Sigmoid colon (tissue), 3 donors: Measurements from ENCODE around the gene SCN10A.

Experiments
- CTCF ChIP-seq, 4 experiments: fragments of 450-650 bp in 3 of 4; fragments of 200-600 bp in 1 of 4; IDR thresholded peaks; one replicate each; pipeline ENCODE4 v1.5.1; 2016 to 2019; ENCODE audit warnings: antibody characterized with exemption in 4 of 4, mild to moderate bottlenecking in 3 of 4, moderate library complexity in 2 of 4
- POLR2A ChIP-seq, 2 donors: fragments of 450-650 bp; IDR thresholded peaks; one replicate each; pipeline ENCODE4 v1.6.1; 2016; ENCODE audit warnings: antibody characterized with exemption in 2 of 2, mild to moderate bottlenecking in 2 of 2, moderate library complexity in 2 of 2

- TF ChIP-seq CTCF (IDR thresholded peaks at IDR 0.05) (no peak), POLR2A (IDR thresholded peaks at IDR 0.05) (no peak)
Measured at GRCh38 chr3:38743043-38743442, 73.0 kb downstream of the SCN10A start.
